GM23338 (cell line): ENCODE measurements around the gene BAG3. TPM values are rescaled to one million over a fixed set of nuclear protein-coding genes. Genes with fewer than 3 reads are reported as not detected.

ENCODE experiments used
- ATAC-seq: fragments of 200-7000 bp; cut with Tn5 transposase; 3 replicates; pipeline ENCODE4 v1.9.1; 2020
- DNase-seq: peaks from one replicate; pipeline ENCODE4 v3.0.0-alpha.2; 2015; ENCODE audit warnings: low spot score
- H2AFZ ChIP-seq: fragments of 200-600 bp; sonication (generic); 2 replicates; pipeline ENCODE4 v1.8.0; 2016; ENCODE audit warnings: antibody characterized with exemption, mild to moderate bottlenecking, moderate library complexity
- H3F3A ChIP-seq: fragments of 200-600 bp; sonication (generic); replicated peaks from 2 replicates; pipeline ENCODE4 v1.8.0; 2017; ENCODE audit warnings: antibody characterized with exemption, mixed run types, low read depth
- H3K27ac ChIP-seq: fragments of 200-600 bp; sonication (generic); 2 replicates; pipeline ENCODE4 v1.6.1; 2016; ENCODE audit warnings: low read depth
- H3K27me3 ChIP-seq: fragments of 200-600 bp; sonication (generic); 2 replicates; pipeline ENCODE4 v1.8.0; 2016; ENCODE audit warnings: mild to moderate bottlenecking, mixed run types, moderate library complexity; ENCODE audit not compliant: insufficient read depth
- H3K36me3 ChIP-seq: fragments of 200-600 bp; sonication (generic); 2 replicates; pipeline ENCODE4 v1.8.0; 2016; ENCODE audit warnings: mild to moderate bottlenecking; ENCODE audit not compliant: insufficient read depth
- H3K4me1 ChIP-seq: fragments of 200-600 bp; sonication (generic); 2 replicates; pipeline ENCODE4 v1.8.0; 2016; ENCODE audit warnings: mild to moderate bottlenecking, moderate library complexity; ENCODE audit not compliant: insufficient read depth
- H3K4me2 ChIP-seq: fragments of 200-600 bp; sonication (generic); 2 replicates; pipeline ENCODE4 v1.7.1; 2017; ENCODE audit warnings: mixed run types
- H3K4me3 ChIP-seq: fragments of 200-600 bp; sonication (generic); 2 replicates; pipeline ENCODE4 v1.6.1; 2016; ENCODE audit warnings: mixed run types
- H3K79me2 ChIP-seq: fragments of 200-600 bp; sonication (generic); replicated peaks from 2 replicates; pipeline ENCODE4 v1.8.0; 2017; ENCODE audit warnings: mild to moderate bottlenecking; ENCODE audit not compliant: insufficient read depth
- H3K9me2 ChIP-seq: fragments of 200-600 bp; sonication (generic); 2 replicates; pipeline ENCODE4 v1.8.0; 2017; ENCODE audit not compliant: insufficient read depth
- H4K20me1 ChIP-seq: fragments of 200-600 bp; sonication (generic); replicated peaks from 2 replicates; pipeline ENCODE4 v1.8.0; 2017; ENCODE audit warnings: mild to moderate bottlenecking; ENCODE audit not compliant: insufficient read depth
- H3K27ac Mint-ChIP-seq: 2 replicates; pipeline ENCODE4 v1.8.0; 2020; ENCODE audit warnings: inconsistent platforms, mild to moderate bottlenecking, moderate library complexity, mixed read lengths
- H3K27me3 Mint-ChIP-seq: 3 replicates; pipeline ENCODE4 v1.8.0; 2022; ENCODE audit warnings: low read depth, mild to moderate bottlenecking, moderate library complexity, mixed read lengths, inconsistent platforms; ENCODE audit not compliant: insufficient read depth, poor library complexity
- H3K36me3 Mint-ChIP-seq: 3 replicates; pipeline ENCODE4 v1.8.0; 2021; ENCODE audit warnings: low read depth, mild to moderate bottlenecking, inconsistent platforms, moderate library complexity, mixed read lengths
- H3K4me1 Mint-ChIP-seq: 3 replicates; pipeline ENCODE4 v1.8.0; 2020; ENCODE audit warnings: mild to moderate bottlenecking, inconsistent platforms, mixed read lengths
- H3K4me3 Mint-ChIP-seq: 3 replicates; pipeline ENCODE4 v1.8.0; 2021; ENCODE audit warnings: moderate library complexity, mild to moderate bottlenecking, inconsistent platforms, mixed read lengths
- H3K9me3 Mint-ChIP-seq: 3 replicates; pipeline ENCODE4 v1.8.0; 2020; ENCODE audit warnings: moderate library complexity, mild to moderate bottlenecking, inconsistent platforms, mixed read lengths
- CREB1 ChIP-seq: fragments of 250-450 bp; sonication (Bioruptor Pico); IDR thresholded peaks from 2 replicates; pipeline ENCODE4 v1.5.0; 2020; ENCODE audit warnings: low read depth, mild to moderate bottlenecking, moderate library complexity
- ETS1 ChIP-seq: IDR thresholded peaks from 2 replicates; pipeline ENCODE4 v1.6.1; 2016; ENCODE audit warnings: antibody characterized with exemption
- EZH2 ChIP-seq: fragments of 200-600 bp; sonication (generic); IDR thresholded peaks from one replicate; pipeline ENCODE4 v1.8.0; 2017; ENCODE audit warnings: antibody characterized with exemption, mild to moderate bottlenecking, low read depth; ENCODE audit not compliant: unreplicated experiment
- EZH2phosphoT487 ChIP-seq: fragments of 200-600 bp; sonication (generic); IDR thresholded peaks from one replicate; pipeline ENCODE4 v1.8.1; 2018; ENCODE audit warnings: antibody characterized with exemption; ENCODE audit not compliant: unreplicated experiment
- JUNB ChIP-seq: IDR thresholded peaks from one replicate; pipeline ENCODE4 v1.6.1; 2016; ENCODE audit warnings: antibody characterized with exemption; ENCODE audit not compliant: unreplicated experiment
- NANOG ChIP-seq: IDR thresholded peaks from 2 replicates; pipeline ENCODE4 v1.6.1; 2016; ENCODE audit warnings: antibody characterized with exemption, borderline replicate concordance
- POLR2AphosphoS5 ChIP-seq: IDR thresholded peaks from 2 replicates; pipeline ENCODE4 v1.6.1; 2016; ENCODE audit warnings: antibody characterized with exemption, low read depth
- STAT1 ChIP-seq: IDR thresholded peaks from one replicate; pipeline ENCODE4 v1.6.1; 2016; ENCODE audit warnings: antibody characterized with exemption; ENCODE audit not compliant: unreplicated experiment
- ZNF114 ChIP-seq: fragments of 250-450 bp; sonication (Bioruptor Pico); IDR thresholded peaks from 2 replicates; pipeline ENCODE4 v1.5.0; 2020; ENCODE audit warnings: mild to moderate bottlenecking, moderate library complexity
- ZNF331 ChIP-seq: fragments of 250-450 bp; sonication (Bioruptor Pico); IDR thresholded peaks from 2 replicates; pipeline ENCODE4 v1.5.0; 2020; ENCODE audit warnings: low read depth, mild to moderate bottlenecking, moderate library complexity
- polyA plus RNA-seq: library from polyadenylated mRNA; unstranded; fragments of >200 nt; fragmentation: Nextera tagmentation; extraction: Ambion mirVana; gene quantifications from 2 replicates; pipeline ENCODE4 v1.2.1, GENCODE V29; 2016
- total RNA-seq: library from RNA; depleted of rRNA; stranded (reverse); fragments of >200 nt; shearing (Covaris generic); gene quantifications from 2 replicates; pipeline ENCODE4 v1.2.3, GENCODE V29; 2014
- TF ChIP-seq, protein P1 (sequence below): fragments of 250-450 bp; sonication (Bioruptor Pico); IDR thresholded peaks from 2 replicates; pipeline ENCODE4 v1.5.0; 2020; ENCODE audit warnings: mild to moderate bottlenecking, moderate library complexity
- TF ChIP-seq, protein P2 (sequence below), 2 experiments: fragments of 200-600 bp in 1 of 2; sonication (generic) in 1 of 2; conservative IDR thresholded peaks; 2 replicates each; pipeline versions ENCODE4 v1.5.1 to v1.6.1; 2016 to 2017; ENCODE audit warnings: antibody characterized with exemption in 2 of 2, low read depth in 2 of 2, mild to moderate bottlenecking in 2 of 2, moderate library complexity in 1 of 2
- TF ChIP-seq, protein P3 (sequence below): IDR thresholded peaks from one replicate; pipeline ENCODE4 v1.6.1; 2018; ENCODE audit warnings: antibody characterized with exemption; ENCODE audit not compliant: unreplicated experiment

BAG3 gene
- total and polyA plus RNA-seq, 2 experiments from 2014 or later = 8.2 to 8.4 TPM

GRCh38 chr10:119613741-119614140 is 37.4 kb upstream of the BAG3 start:
- Histone ChIP-seq H3K4me2 (no peak overlapping the region), H2AFZ (no peak overlapping the region), H3K4me3 (no peak overlapping the region), H3K9me2 (no peaks in the 10 kb centered on the region), H3F3A (no peaks in the 10 kb centered on the region), H3K36me3 (no peaks in the 10 kb centered on the region), H3K4me1 (no peaks in the 10 kb centered on the region; the same call in 1 of the 2 replicates), H4K20me1 (no peaks in the 10 kb centered on the region), H3K27ac (no peak overlapping the region), H3K79me2 (no peaks in the 10 kb centered on the region), H3K27me3 (no peaks in the 10 kb centered on the region)
- no peak for DNase-seq
- H3K9me3 Mint-ChIP-seq = peaks cover 11% of the 10 kb centered on the region; the same call in 2 of the 3 replicates
- H3K4me1 Mint-ChIP-seq = peaks cover 4% of the 10 kb centered on the region; the same call in 2 of the 3 replicates
- no peak overlapping the region; the same call in 2 of the 3 replicates for H3K4me3 Mint-ChIP-seq
- TF ChIP-seq ETS1 (no peak), JUNB (no peak), EZH2 (no peak), ZNF114 (CRISPR knock-in tag) (no peak), EZH2phosphoT487 (no peak), POLR2AphosphoS5 (no peak), NANOG (no peak), ZNF331 (CRISPR knock-in tag) (no peak), STAT1 (no peak), CREB1 (no peak)
- TF ChIP-seq, protein P1, sequence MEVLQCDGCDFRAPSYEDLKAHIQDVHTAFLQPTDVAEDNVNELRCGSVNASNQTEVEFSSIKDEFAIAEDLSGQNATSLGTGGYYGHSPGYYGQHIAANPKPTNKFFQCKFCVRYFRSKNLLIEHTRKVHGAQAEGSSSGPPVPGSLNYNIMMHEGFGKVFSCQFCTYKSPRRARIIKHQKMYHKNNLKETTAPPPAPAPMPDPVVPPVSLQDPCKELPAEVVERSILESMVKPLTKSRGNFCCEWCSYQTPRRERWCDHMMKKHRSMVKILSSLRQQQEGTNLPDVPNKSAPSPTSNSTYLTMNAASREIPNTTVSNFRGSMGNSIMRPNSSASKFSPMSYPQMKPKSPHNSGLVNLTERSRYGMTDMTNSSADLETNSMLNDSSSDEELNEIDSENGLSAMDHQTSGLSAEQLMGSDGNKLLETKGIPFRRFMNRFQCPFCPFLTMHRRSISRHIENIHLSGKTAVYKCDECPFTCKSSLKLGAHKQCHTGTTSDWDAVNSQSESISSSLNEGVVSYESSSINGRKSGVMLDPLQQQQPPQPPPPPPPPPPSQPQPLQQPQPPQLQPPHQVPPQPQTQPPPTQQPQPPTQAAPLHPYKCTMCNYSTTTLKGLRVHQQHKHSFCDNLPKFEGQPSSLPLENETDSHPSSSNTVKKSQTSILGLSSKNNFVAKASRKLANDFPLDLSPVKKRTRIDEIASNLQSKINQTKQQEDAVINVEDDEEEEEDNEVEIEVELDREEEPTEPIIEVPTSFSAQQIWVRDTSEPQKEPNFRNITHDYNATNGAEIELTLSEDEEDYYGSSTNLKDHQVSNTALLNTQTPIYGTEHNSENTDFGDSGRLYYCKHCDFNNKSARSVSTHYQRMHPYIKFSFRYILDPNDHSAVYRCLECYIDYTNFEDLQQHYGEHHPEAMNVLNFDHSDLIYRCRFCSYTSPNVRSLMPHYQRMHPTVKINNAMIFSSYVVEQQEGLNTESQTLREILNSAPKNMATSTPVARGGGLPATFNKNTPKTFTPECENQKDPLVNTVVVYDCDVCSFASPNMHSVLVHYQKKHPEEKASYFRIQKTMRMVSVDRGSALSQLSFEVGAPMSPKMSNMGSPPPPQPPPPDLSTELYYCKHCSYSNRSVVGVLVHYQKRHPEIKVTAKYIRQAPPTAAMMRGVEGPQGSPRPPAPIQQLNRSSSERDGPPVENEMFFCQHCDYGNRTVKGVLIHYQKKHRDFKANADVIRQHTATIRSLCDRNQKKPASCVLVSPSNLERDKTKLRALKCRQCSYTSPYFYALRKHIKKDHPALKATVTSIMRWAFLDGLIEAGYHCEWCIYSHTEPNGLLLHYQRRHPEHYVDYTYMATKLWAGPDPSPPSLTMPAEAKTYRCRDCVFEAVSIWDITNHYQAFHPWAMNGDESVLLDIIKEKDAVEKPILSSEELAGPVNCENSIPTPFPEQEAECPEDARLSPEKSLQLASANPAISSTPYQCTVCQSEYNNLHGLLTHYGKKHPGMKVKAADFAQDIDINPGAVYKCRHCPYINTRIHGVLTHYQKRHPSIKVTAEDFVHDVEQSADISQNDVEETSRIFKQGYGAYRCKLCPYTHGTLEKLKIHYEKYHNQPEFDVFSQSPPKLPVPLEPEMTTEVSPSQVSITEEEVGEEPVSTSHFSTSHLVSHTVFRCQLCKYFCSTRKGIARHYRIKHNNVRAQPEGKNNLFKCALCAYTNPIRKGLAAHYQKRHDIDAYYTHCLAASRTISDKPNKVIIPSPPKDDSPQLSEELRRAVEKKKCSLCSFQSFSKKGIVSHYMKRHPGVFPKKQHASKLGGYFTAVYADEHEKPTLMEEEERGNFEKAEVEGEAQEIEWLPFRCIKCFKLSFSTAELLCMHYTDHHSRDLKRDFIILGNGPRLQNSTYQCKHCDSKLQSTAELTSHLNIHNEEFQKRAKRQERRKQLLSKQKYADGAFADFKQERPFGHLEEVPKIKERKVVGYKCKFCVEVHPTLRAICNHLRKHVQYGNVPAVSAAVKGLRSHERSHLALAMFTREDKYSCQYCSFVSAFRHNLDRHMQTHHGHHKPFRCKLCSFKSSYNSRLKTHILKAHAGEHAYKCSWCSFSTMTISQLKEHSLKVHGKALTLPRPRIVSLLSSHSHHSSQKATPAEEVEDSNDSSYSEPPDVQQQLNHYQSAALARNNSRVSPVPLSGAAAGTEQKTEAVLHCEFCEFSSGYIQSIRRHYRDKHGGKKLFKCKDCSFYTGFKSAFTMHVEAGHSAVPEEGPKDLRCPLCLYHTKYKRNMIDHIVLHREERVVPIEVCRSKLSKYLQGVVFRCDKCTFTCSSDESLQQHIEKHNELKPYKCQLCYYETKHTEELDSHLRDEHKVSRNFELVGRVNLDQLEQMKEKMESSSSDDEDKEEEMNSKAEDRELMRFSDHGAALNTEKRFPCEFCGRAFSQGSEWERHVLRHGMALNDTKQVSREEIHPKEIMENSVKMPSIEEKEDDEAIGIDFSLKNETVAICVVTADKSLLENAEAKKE = no peak
- TF ChIP-seq, protein P2, sequence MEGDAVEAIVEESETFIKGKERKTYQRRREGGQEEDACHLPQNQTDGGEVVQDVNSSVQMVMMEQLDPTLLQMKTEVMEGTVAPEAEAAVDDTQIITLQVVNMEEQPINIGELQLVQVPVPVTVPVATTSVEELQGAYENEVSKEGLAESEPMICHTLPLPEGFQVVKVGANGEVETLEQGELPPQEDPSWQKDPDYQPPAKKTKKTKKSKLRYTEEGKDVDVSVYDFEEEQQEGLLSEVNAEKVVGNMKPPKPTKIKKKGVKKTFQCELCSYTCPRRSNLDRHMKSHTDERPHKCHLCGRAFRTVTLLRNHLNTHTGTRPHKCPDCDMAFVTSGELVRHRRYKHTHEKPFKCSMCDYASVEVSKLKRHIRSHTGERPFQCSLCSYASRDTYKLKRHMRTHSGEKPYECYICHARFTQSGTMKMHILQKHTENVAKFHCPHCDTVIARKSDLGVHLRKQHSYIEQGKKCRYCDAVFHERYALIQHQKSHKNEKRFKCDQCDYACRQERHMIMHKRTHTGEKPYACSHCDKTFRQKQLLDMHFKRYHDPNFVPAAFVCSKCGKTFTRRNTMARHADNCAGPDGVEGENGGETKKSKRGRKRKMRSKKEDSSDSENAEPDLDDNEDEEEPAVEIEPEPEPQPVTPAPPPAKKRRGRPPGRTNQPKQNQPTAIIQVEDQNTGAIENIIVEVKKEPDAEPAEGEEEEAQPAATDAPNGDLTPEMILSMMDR (conservative IDR thresholded peaks at IDR 0.05; ENCODE audit: low read depth in 2 of 2) = no peak
- TF ChIP-seq, protein P3, sequence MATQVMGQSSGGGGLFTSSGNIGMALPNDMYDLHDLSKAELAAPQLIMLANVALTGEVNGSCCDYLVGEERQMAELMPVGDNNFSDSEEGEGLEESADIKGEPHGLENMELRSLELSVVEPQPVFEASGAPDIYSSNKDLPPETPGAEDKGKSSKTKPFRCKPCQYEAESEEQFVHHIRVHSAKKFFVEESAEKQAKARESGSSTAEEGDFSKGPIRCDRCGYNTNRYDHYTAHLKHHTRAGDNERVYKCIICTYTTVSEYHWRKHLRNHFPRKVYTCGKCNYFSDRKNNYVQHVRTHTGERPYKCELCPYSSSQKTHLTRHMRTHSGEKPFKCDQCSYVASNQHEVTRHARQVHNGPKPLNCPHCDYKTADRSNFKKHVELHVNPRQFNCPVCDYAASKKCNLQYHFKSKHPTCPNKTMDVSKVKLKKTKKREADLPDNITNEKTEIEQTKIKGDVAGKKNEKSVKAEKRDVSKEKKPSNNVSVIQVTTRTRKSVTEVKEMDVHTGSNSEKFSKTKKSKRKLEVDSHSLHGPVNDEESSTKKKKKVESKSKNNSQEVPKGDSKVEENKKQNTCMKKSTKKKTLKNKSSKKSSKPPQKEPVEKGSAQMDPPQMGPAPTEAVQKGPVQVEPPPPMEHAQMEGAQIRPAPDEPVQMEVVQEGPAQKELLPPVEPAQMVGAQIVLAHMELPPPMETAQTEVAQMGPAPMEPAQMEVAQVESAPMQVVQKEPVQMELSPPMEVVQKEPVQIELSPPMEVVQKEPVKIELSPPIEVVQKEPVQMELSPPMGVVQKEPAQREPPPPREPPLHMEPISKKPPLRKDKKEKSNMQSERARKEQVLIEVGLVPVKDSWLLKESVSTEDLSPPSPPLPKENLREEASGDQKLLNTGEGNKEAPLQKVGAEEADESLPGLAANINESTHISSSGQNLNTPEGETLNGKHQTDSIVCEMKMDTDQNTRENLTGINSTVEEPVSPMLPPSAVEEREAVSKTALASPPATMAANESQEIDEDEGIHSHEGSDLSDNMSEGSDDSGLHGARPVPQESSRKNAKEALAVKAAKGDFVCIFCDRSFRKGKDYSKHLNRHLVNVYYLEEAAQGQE = no peak
- H3K36me3 Mint-ChIP-seq = no peaks in the 10 kb centered on the region
- ATAC-seq = no peak
- peaks cover 5% of the 10 kb centered on the region for H3K27me3 Mint-ChIP-seq
- no peak overlapping the region for H3K27ac Mint-ChIP-seq
